ENCODE results near the gene TTC21A. TPM values are rescaled to one million over a fixed set of nuclear protein-coding genes. Genes with fewer than 3 reads are reported as not detected.

TTC21A gene
- total RNA-seq, 1 donor from 2014 or later = 2.5 TPM

GRCh38 chr3:39181408-39182335 is 74.2 kb downstream of the TTC21A start:
- no peak for DNase-seq

- DNase-seq = no peak
These were observed 76.0 kb downstream of the TTC21A start for GRCh38 chr3:39183211-39184080.

GRCh38 chr3:39184081-39184967 is 76.8 kb downstream of the TTC21A start:
- DNase-seq = no peak

- no peak for DNase-seq
These were observed 77.4 kb downstream of the TTC21A start for GRCh38 chr3:39184968-39185285.

GRCh38 chr3:39185326-39185958 is 78.0 kb downstream of the TTC21A start:
- DNase-seq = no peak

GRCh38 chr3:39185959-39186691 is 78.6 kb downstream of the TTC21A start:
- DNase-seq = no peak

- DNase-seq = no peak
These were observed 79.2 kb downstream of the TTC21A start for GRCh38 chr3:39186692-39187151.

GRCh38 chr3:39187372-39188155 is 80.1 kb downstream of the TTC21A start:
- DNase-seq = no peak

Small RNAs within 50 kb of the gene (small RNA-seq; reads per million reads assigned to genes)
- gene RF00017 = not detected

Other genes with a start within 250 kb of the TTC21A start
- gene SCN11A, start 55.7 kb upstream of the TTC21A start, total RNA-seq = 0.31 TPM
- 118 TPM for gene WDR48, start 55.7 kb upstream of the TTC21A start, total RNA-seq
- gene GORASP1, start 53 bp upstream of the TTC21A start, total RNA-seq = 28.7 TPM
- 5.9 TPM for gene CSRNP1, start 45.9 kb downstream of the TTC21A start, total RNA-seq
- not detected for gene XIRP1, start 84.9 kb downstream of the TTC21A start, total RNA-seq
- 11.4 TPM for gene CX3CR1, start 172.4 kb downstream of the TTC21A start, total RNA-seq
- gene CCR8, start 222.0 kb downstream of the TTC21A start, total RNA-seq = not detected

Measured in occipital lobe (tissue), 3 donors.